IMR-90 (cell line): ENCODE data around the gene SYDE2. TPM values are rescaled to one million over a fixed set of nuclear protein-coding genes. Genes with fewer than 3 reads are reported as not detected.

Source experiments
- ATAC-seq: fragments of 200-7000 bp; cut with Tn5 transposase; 2 replicates; pipeline ENCODE4 v1.9.1; 2020; ENCODE audit warnings: low read depth, mild to moderate bottlenecking, moderate library complexity
- BruUV-seq: library from RNA; stranded (reverse); fragments of 400-500 nt; replicated peaks from 2 replicates; lab custom pipeline; 2021; lab: Mats Ljungman, UMichigan
- CTCF ChIA-PET: fragments of 300-600 bp; formaldehyde crosslinking; extraction: SDS; loops from one replicate; lab custom pipeline; 2021; ENCODE audit warnings: antibody characterized with exemption; lab: Yijun Ruan, JAX
- POLR2A ChIA-PET: fragments of 300-600 bp; sonication (Branson Sonifier 250); formaldehyde crosslinking; loops from one replicate; lab custom pipeline; 2022; ENCODE audit warnings: antibody characterized with exemption; ENCODE audit not compliant: unreplicated experiment; lab: Charles Lee
- DNase-seq: peaks from one replicate; pipeline ENCODE4 v3.0.0; 2013
- H2AFZ ChIP-seq: replicated peaks from 2 replicates; pipeline ENCODE3; 2013; ENCODE audit warnings: low read length, mild to moderate bottlenecking; ENCODE audit not compliant: poor library complexity
- H2AK5ac ChIP-seq: 2 replicates; pipeline ENCODE4 v1.6.1; 2013; ENCODE audit warnings: low read depth, low read length, inconsistent platforms
- H2AK9ac ChIP-seq: replicated peaks from 2 replicates; pipeline ENCODE3; 2013; ENCODE audit warnings: mild to moderate bottlenecking, low read depth, low read length, moderate library complexity; ENCODE audit not compliant: poor library complexity
- H2BK120ac ChIP-seq: 2 replicates; pipeline ENCODE4 v1.6.1; 2013; ENCODE audit warnings: low read depth, low read length, inconsistent platforms
- H2BK15ac ChIP-seq: 3 replicates; pipeline ENCODE4 v1.6.1; 2013; ENCODE audit warnings: low read depth, low read length, inconsistent platforms
- H2BK20ac ChIP-seq: 2 replicates; pipeline ENCODE4 v1.6.1; 2013; ENCODE audit warnings: low read depth, mild to moderate bottlenecking, inconsistent platforms, low read length, moderate library complexity
- H2BK5ac ChIP-seq: 2 replicates; pipeline ENCODE4 v1.6.1; 2013; ENCODE audit warnings: mild to moderate bottlenecking, low read depth, low read length, inconsistent platforms; ENCODE audit not compliant: poor library complexity, severe bottlenecking
- H3K14ac ChIP-seq: replicated peaks from 2 replicates; pipeline ENCODE4 v1.6.1; 2013; ENCODE audit warnings: low read depth, low read length, inconsistent platforms
- H3K18ac ChIP-seq: 2 replicates; pipeline ENCODE4 v1.6.1; 2013; ENCODE audit warnings: low read depth, low read length, control low read depth
- H3K23ac ChIP-seq: 2 replicates; pipeline ENCODE4 v1.6.1; 2013; ENCODE audit warnings: low read depth, low read length, inconsistent platforms
- H3K27ac ChIP-seq: 2 replicates; pipeline ENCODE4 v1.5.1; 2013; ENCODE audit warnings: mild to moderate bottlenecking, control low read depth, low read length; ENCODE audit not compliant: insufficient read depth
- H3K27me3 ChIP-seq: 2 replicates; pipeline ENCODE4 v1.6.1; 2013; ENCODE audit warnings: low read length; ENCODE audit not compliant: control insufficient read depth, insufficient read depth
- H3K36me3 ChIP-seq: 2 replicates; pipeline ENCODE4 v1.6.1; 2013; ENCODE audit warnings: low read length, mixed read lengths; ENCODE audit not compliant: control insufficient read depth, insufficient read depth
- H3K4ac ChIP-seq: 2 replicates; pipeline ENCODE4 v1.6.1; 2013; ENCODE audit warnings: low read depth, low read length, inconsistent platforms
- H3K4me1 ChIP-seq: 2 replicates; pipeline ENCODE4 v1.6.1; 2013; ENCODE audit warnings: low read length, mixed read lengths; ENCODE audit not compliant: control insufficient read depth, insufficient read depth
- H3K4me2 ChIP-seq: 2 replicates; pipeline ENCODE4 v1.6.1; 2013; ENCODE audit warnings: low read depth, mild to moderate bottlenecking, control low read depth, low read length, moderate library complexity
- H3K4me3 ChIP-seq: 2 replicates; pipeline ENCODE4 v1.5.1; 2013; ENCODE audit warnings: low read depth, mild to moderate bottlenecking, control low read depth, low read length, moderate library complexity; ENCODE audit not compliant: insufficient read depth
- H3K56ac ChIP-seq: 2 replicates; pipeline ENCODE4 v1.6.1; 2013; ENCODE audit warnings: low read length, inconsistent platforms; ENCODE audit not compliant: insufficient read depth; ENCODE audit errors: extremely low read depth
- H3K79me1 ChIP-seq, 2 experiments: 2 replicates each; pipeline ENCODE4 v1.6.1; 2013; ENCODE audit warnings: low read length in 2 of 2, inconsistent platforms in 1 of 2, low read depth in 1 of 2
- H3K9ac ChIP-seq: 2 replicates; pipeline ENCODE4 v1.6.1; 2013; ENCODE audit warnings: low read depth, low read length, control low read depth
- H3K9me1 ChIP-seq: 2 replicates; pipeline ENCODE4 v1.6.1; 2013; ENCODE audit warnings: low read length, inconsistent platforms; ENCODE audit not compliant: insufficient read depth
- H3K9me3 ChIP-seq: 2 replicates; pipeline ENCODE4 v1.6.1; 2013; ENCODE audit warnings: low read length; ENCODE audit not compliant: control insufficient read depth, insufficient read depth
- H4K20me1 ChIP-seq: 2 replicates; pipeline ENCODE4 v1.6.1; 2013; ENCODE audit warnings: low read length, inconsistent platforms; ENCODE audit not compliant: insufficient read depth
- H4K5ac ChIP-seq: 2 replicates; pipeline ENCODE4 v1.6.1; 2013; ENCODE audit warnings: mild to moderate bottlenecking, low read depth, low read length, control low read depth
- H4K8ac ChIP-seq, 2 experiments: 2 replicates each; pipeline ENCODE4 v1.6.1; 2013; ENCODE audit warnings: low read depth in 2 of 2, low read length in 2 of 2, control low read depth in 1 of 2, inconsistent platforms in 1 of 2
- H4K91ac ChIP-seq: 2 replicates; pipeline ENCODE4 v1.6.1; 2013; ENCODE audit warnings: low read depth, low read length, inconsistent platforms; ENCODE audit not compliant: insufficient read depth
- FOS ChIP-seq: fragments of 150-350 bp; IDR thresholded peaks from 2 replicates; pipeline ENCODE4 v1.6.1; 2016; ENCODE audit warnings: low read depth, low read length
- WGBS, 2 experiments: methylation state at CpG; one replicate each; pipeline versions ENCODE4 v1.1.5 to v1.1.7; 2013; ENCODE audit warnings: missing lambda C conversion rate in 2 of 2; ENCODE audit not compliant: insufficient read length in 1 of 2; ENCODE audit errors: extremely low coverage in 2 of 2; 5-methylcytosine and 5-hydroxymethylcytosine counted together
- dilution Hi-C: fragments of 300-500 bp; cut with HindIII; formaldehyde crosslinking; loops from one replicate; pipeline ENCODE4 v1.14.3; 2018; ENCODE audit warnings: low sequenced_read_pairs; ENCODE audit not compliant: unreplicated experiment
- in situ Hi-C: fragments of 300-500 bp; cut with MboI; formaldehyde crosslinking; loops from 3 replicates; pipeline ENCODE4 v1.14.3; 2019; ENCODE audit warnings: low sequenced_read_pairs, inconsistent platforms, mixed read lengths
- intact Hi-C: fragments of 100-400 bp; cut with micrococcal nuclease; formaldehyde crosslinking; loops from 2 replicates; pipeline ENCODE4 v1.10.0; 2022
- polyA plus RNA-seq, 3 experiments: library from polyadenylated mRNA; depleted of rRNA; stranded (reverse); fragments of >200 nt; gene quantifications; 2 replicates each; pipeline ENCODE4 v1.2.3, GENCODE V29; 2012; ENCODE audit warnings: low replicate concordance in 1 of 3
- total RNA-seq: library from RNA; depleted of rRNA; stranded (reverse); fragments of >200 nt; gene quantifications from 2 replicates; pipeline ENCODE4 v1.2.3, GENCODE V29; 2012

Gene SYDE2
- total and polyA plus RNA-seq, 2 of the 4 experiments (the other 2 are of a cell fraction): 1.8 to 10.0 TPM

- H2AK5ac ChIP-seq: no peak overlapping the region
- H3K36me3 ChIP-seq: no peaks in the 10 kb centered on the region
- no peak overlapping the region for H3K56ac ChIP-seq
- CTCF ChIA-PET: interaction anchor here (0.6 to 0.7 kb wide), 2 partner anchors 52 to 56 kb away, joined by 3 read pairs; no protein-coding TSS in a partner anchor
- ATAC-seq (no peak), DNase-seq (no peak)
- intact Hi-C loops (no loop called here), in situ Hi-C loops (no loop called here), dilution Hi-C loops (no loop called here)
- no peak overlapping the region for H2AK9ac ChIP-seq
- no peaks in the 10 kb centered on the region; the same call in 1 of the 2 replicates for H4K20me1 ChIP-seq
- H3K27me3 ChIP-seq: no peaks in the 10 kb centered on the region
- peak overlapping the region; percentile 3 for H2BK5ac ChIP-seq
- no peaks in the 10 kb centered on the region for H3K9me3 ChIP-seq
- WGBS, 2 experiments: no CpG with 5 or more reads among the region's 2 CpGs
- H2BK20ac ChIP-seq: no peak overlapping the region
- H3K4me3 ChIP-seq: no peak overlapping the region
- peak overlapping the region; percentile 38; the same call in 1 of the 2 replicates for H3K27ac ChIP-seq
- no peak overlapping the region for H2BK120ac ChIP-seq
- no peak for TF ChIP-seq FOS
- H3K23ac ChIP-seq: no peak overlapping the region
- H4K5ac ChIP-seq: no peak overlapping the region
- H3K4me1 ChIP-seq: peaks cover 6% of the 10 kb centered on the region
- no peak overlapping the region for H4K91ac ChIP-seq
- H3K9ac ChIP-seq: no peak overlapping the region
- peaks cover 3 to 15% of the 10 kb centered on the region in 2 experiments for H3K79me1 ChIP-seq
- no peak overlapping the region for H4K8ac ChIP-seq
- no peak overlapping the region for H3K4ac ChIP-seq
- H3K18ac ChIP-seq: 0 out of 2 replicates have a peak overlapping the region, but pooled peaks have one; percentile 49
- H2AFZ ChIP-seq: no peak overlapping the region
- no peak overlapping the region for H3K4me2 ChIP-seq
- H2BK15ac ChIP-seq: peak overlapping the region; percentile 11; the same call in 1 of the 3 replicates
- H3K9me1 ChIP-seq: no peaks in the 10 kb centered on the region
- no peak overlapping the region for H3K14ac ChIP-seq
- POLR2A ChIA-PET: no interaction called here
- no TSS peak for BruUV-seq
These were observed 2.0 kb upstream of the SYDE2 start for GRCh38 chr1:85202864-85203255.
